ENCODE data around the gene SPTBN5. TPM values are rescaled to one million over a fixed set of nuclear protein-coding genes. Genes with fewer than 3 reads are reported as not detected.
A peak's percentile ranks its signal among the peaks of the same experiment; 100 is the strongest.

The SPTBN5 gene
- total and polyA plus RNA-seq, 2 experiments from 2014 or later, result 0.70 to 2.1 TPM

DNA sequence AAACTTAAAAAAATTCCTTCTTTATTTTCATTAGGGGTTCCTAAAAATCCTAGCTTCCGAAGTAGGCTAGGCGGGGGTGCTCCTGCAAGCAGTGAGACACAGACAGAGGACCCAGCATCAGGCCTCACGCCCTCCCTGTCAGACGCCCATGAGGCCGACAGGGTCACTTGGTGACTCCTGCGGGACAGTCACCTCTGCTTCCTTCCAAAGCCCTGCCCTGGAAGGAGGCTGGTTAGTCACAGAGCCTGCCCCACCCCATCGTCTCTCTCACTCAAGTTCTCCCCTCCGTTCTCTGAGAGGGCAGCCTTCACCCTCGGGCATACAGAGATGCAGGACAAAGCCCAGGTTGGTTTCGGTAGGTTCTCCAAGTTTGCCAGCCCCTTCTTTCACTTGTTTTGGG is 39.9 kb upstream of the SPTBN5 start:
- Histone ChIP-seq H3K4me3 (no peak overlapping the region), H3K27ac (peak overlapping the region; percentile 65), H3K9me3 (ENCODE audit: low read depth) (no peaks in the 10 kb centered on the region), H3K27me3 (no peaks in the 10 kb centered on the region), H3K36me3 (no peaks in the 10 kb centered on the region), H3K4me1 (ENCODE audit: low read depth) (peaks cover 36% of the 10 kb centered on the region)
- TF ChIP-seq, protein P1, sequence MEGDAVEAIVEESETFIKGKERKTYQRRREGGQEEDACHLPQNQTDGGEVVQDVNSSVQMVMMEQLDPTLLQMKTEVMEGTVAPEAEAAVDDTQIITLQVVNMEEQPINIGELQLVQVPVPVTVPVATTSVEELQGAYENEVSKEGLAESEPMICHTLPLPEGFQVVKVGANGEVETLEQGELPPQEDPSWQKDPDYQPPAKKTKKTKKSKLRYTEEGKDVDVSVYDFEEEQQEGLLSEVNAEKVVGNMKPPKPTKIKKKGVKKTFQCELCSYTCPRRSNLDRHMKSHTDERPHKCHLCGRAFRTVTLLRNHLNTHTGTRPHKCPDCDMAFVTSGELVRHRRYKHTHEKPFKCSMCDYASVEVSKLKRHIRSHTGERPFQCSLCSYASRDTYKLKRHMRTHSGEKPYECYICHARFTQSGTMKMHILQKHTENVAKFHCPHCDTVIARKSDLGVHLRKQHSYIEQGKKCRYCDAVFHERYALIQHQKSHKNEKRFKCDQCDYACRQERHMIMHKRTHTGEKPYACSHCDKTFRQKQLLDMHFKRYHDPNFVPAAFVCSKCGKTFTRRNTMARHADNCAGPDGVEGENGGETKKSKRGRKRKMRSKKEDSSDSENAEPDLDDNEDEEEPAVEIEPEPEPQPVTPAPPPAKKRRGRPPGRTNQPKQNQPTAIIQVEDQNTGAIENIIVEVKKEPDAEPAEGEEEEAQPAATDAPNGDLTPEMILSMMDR (IDR thresholded peaks at IDR 0.05; ENCODE audit: low read depth, low read length), result no peak
- no peak for DNase-seq (ENCODE audit: low read depth in 1 of 2, low spot score in 1 of 2)

DNA sequence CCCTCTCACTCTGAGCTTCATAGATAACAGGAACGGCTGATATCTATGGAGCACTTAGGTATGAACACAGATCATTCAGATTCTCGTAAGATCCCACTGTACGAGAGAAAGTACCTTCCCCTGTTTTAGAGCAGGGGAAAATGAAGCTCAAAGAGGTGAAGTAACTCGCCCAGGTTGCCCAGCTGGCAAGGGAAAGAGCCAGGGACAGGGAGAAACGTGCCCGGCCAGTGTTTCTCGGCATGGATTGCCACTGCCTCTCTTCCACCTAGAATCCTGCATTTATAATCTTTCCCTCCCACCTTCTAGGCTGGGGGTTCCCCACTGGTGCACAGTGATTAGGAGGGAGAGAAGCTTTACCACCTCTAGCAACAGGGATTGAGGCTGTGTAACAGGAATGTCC is 39.5 kb upstream of the SPTBN5 start:
- Histone ChIP-seq H3K4me1 (ENCODE audit: low read depth) (peaks cover 32% of the 10 kb centered on the region), H3K9me3 (ENCODE audit: low read depth) (no peaks in the 10 kb centered on the region), H3K27ac (peak overlapping the region; percentile 65), H3K36me3 (no peaks in the 10 kb centered on the region), H3K4me3 (no peak overlapping the region), H3K27me3 (no peaks in the 10 kb centered on the region)
- DNase-seq (ENCODE audit: low read depth in 1 of 2, low spot score in 1 of 2), result no peak
- TF ChIP-seq, protein P1 (IDR thresholded peaks at IDR 0.05; ENCODE audit: low read depth, low read length), result no peak

GRCh38 chr15:41932511-41933289 is 38.8 kb upstream of the SPTBN5 start:
- DNase-seq (ENCODE audit: low read depth in 1 of 2, low spot score in 1 of 2), result no peak
- TF ChIP-seq, protein P1 (IDR thresholded peaks at IDR 0.05; ENCODE audit: low read depth, low read length), result no peak
- Histone ChIP-seq H3K9me3 (ENCODE audit: low read depth) (no peaks in the 10 kb centered on the region), H3K27ac (peak overlapping the region; percentile 65), H3K36me3 (no peaks in the 10 kb centered on the region), H3K4me1 (ENCODE audit: low read depth) (peaks cover 26% of the 10 kb centered on the region), H3K4me3 (no peak overlapping the region), H3K27me3 (no peaks in the 10 kb centered on the region)

- peaks cover 20% of the 10 kb centered on the region for H3K4me1 ChIP-seq (ENCODE audit: low read depth)
- no peak overlapping the region for H3K4me3 ChIP-seq
Measured at GRCh38 chr15:41932101-41932500, 38.2 kb upstream of the SPTBN5 start.

GRCh38 chr15:41930867-41931222 is 37.0 kb upstream of the SPTBN5 start:
- Histone ChIP-seq H3K36me3 (no peaks in the 10 kb centered on the region), H3K27me3 (no peaks in the 10 kb centered on the region), H3K9me3 (ENCODE audit: low read depth) (no peaks in the 10 kb centered on the region), H3K4me1 (ENCODE audit: low read depth) (peaks cover 17% of the 10 kb centered on the region), H3K4me3 (no peak overlapping the region), H3K27ac (no peak overlapping the region)
- TF ChIP-seq, protein P1 (IDR thresholded peaks at IDR 0.05; ENCODE audit: low read depth, low read length), result no peak
- DNase-seq (ENCODE audit: low read depth in 1 of 2, low spot score in 1 of 2), result no peak

More at GRCh38 chr15:41932101-41932500, 38.2 kb upstream of the SPTBN5 start:
- Histone ChIP-seq H3K9me3 (ENCODE audit: low read depth) (no peaks in the 10 kb centered on the region), H3K27me3 (no peaks in the 10 kb centered on the region), H3K27ac (no peak overlapping the region), H3K36me3 (no peaks in the 10 kb centered on the region)
- TF ChIP-seq, protein P1 (IDR thresholded peaks at IDR 0.05; ENCODE audit: low read depth, low read length), result no peak
- no peak for DNase-seq (ENCODE audit: low read depth in 1 of 2, low spot score in 1 of 2)
